Parathyroid adenoma (tissue), 2 donors: ENCODE data around the gene SOX5.

ENCODE experiments used
- H2AFZ ChIP-seq: fragments of 300-600 bp; sonication (generic); one replicate; pipeline ENCODE4 v1.7.0; 2017; ENCODE audit warnings: antibody characterized with exemption, mild to moderate bottlenecking
- H3K27ac ChIP-seq: fragments of 300-600 bp; sonication (generic); one replicate; pipeline ENCODE4 v1.7.0; 2017
- H3K27me3 ChIP-seq: fragments of 300-600 bp; sonication (generic); one replicate; pipeline ENCODE4 v1.7.0; 2017; ENCODE audit warnings: low read length; ENCODE audit not compliant: control insufficient read depth, insufficient read depth
- H3K36me3 ChIP-seq: fragments of 300-600 bp; sonication (generic); one replicate; pipeline ENCODE4 v1.7.0; 2017; ENCODE audit warnings: low read length; ENCODE audit not compliant: control insufficient read depth, insufficient read depth
- H3K4me1 ChIP-seq: fragments of 300-600 bp; sonication (generic); one replicate; pipeline ENCODE4 v1.7.0; 2017; ENCODE audit warnings: control low read depth
- H3K4me2 ChIP-seq: fragments of 300-600 bp; sonication (generic); one replicate; pipeline ENCODE4 v1.7.0; 2017; ENCODE audit warnings: low read length
- H3K4me3 ChIP-seq: fragments of 300-600 bp; sonication (generic); one replicate; pipeline ENCODE4 v1.7.0; 2017; ENCODE audit warnings: low read depth, low read length
- H3K79me2 ChIP-seq: fragments of 300-600 bp; sonication (generic); one replicate; pipeline ENCODE4 v1.7.0; 2017; ENCODE audit warnings: control low read depth
- H3K9ac ChIP-seq: fragments of 300-600 bp; sonication (generic); one replicate; pipeline ENCODE4 v1.7.0; 2017; ENCODE audit warnings: mild to moderate bottlenecking
- H3K9me3 ChIP-seq: fragments of 300-600 bp; sonication (generic); one replicate; pipeline ENCODE4 v1.7.0; 2017; ENCODE audit warnings: low read length; ENCODE audit not compliant: control insufficient read depth
- CTCF ChIP-seq: fragments of 300-600 bp; sonication (generic); IDR thresholded peaks from one replicate; pipeline ENCODE4 v1.7.0; 2017; ENCODE audit warnings: antibody characterized with exemption, mild to moderate bottlenecking
- donor health status: primary hyperparathyroidism.

The SOX5 gene

DNA sequence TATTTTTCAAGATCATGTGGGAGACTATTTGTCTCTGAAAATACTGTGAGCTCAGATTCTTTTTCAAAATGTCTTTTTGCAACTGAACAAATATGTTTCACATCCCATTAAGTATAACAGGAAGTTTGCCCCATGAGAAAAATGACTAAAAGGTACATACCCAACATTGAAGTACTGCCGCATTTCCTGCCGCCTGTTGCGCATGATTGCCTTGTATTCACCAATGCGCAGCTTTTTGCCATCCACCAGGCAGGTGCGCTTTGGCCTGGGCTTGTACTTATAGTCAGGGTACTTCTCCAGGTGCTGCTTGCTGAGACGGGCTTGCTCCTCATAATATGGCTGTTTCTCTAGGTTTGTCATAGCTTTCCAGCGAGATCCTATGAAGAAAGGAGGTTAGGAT, 413.2 kb downstream of the SOX5 start:
- H3K79me2 ChIP-seq = no peaks in the 10 kb centered on the region
- no peaks in the 10 kb centered on the region for H3K27me3 ChIP-seq
- H3K9ac ChIP-seq = no peak overlapping the region
- no peak for TF ChIP-seq CTCF
- H3K4me2 ChIP-seq = no peak overlapping the region
- H3K4me1 ChIP-seq = no peaks in the 10 kb centered on the region
- H3K9me3 ChIP-seq = no peaks in the 10 kb centered on the region
- H2AFZ ChIP-seq = no peak overlapping the region
- H3K4me3 ChIP-seq = no peak overlapping the region
- H3K36me3 ChIP-seq = no peaks in the 10 kb centered on the region
- H3K27ac ChIP-seq = no peak overlapping the region

DNA sequence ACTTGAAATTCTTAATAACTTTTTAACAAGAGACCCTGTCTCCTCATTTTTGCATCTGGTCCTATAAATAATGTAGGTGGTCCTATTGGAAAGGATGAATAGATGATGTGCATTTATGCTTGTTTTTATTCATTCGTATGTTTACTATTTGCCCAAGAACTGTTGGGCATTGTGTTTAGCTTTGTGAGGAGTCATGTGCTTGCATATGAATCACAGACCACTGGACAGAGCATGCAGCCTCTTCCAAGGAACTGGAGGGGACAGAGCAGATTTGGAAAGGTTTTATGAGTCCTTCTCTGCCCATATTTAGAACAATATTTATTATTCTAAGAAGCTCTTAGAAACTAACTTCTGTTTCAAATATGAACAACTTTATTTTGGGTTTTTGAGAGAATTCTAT, 414.0 kb downstream of the SOX5 start:
- Histone ChIP-seq H2AFZ (no peak overlapping the region), H3K4me2 (no peak overlapping the region), H3K9me3 (no peaks in the 10 kb centered on the region), H3K27me3 (no peaks in the 10 kb centered on the region), H3K27ac (no peak overlapping the region), H3K4me3 (no peak overlapping the region), H3K9ac (no peak overlapping the region), H3K79me2 (no peaks in the 10 kb centered on the region), H3K4me1 (no peaks in the 10 kb centered on the region), H3K36me3 (no peaks in the 10 kb centered on the region)
- no peak for TF ChIP-seq CTCF

- H3K9me3 ChIP-seq = no peaks in the 10 kb centered on the region
- no peaks in the 10 kb centered on the region for H3K36me3 ChIP-seq
- H3K27me3 ChIP-seq = no peaks in the 10 kb centered on the region
- no peaks in the 10 kb centered on the region for H3K79me2 ChIP-seq
- no peaks in the 10 kb centered on the region for H3K4me1 ChIP-seq
- H3K27ac ChIP-seq = no peak overlapping the region
- no peak overlapping the region for H2AFZ ChIP-seq
- no peak overlapping the region for H3K4me3 ChIP-seq
- no peak overlapping the region for H3K4me2 ChIP-seq
- no peak for TF ChIP-seq CTCF
- H3K9ac ChIP-seq = no peak overlapping the region
Measured at GRCh38 chr12:23534196-23534595, 415.3 kb downstream of the SOX5 start.

- H3K9ac ChIP-seq = no peak overlapping the region
- no peak for TF ChIP-seq CTCF
- no peak overlapping the region for H3K4me3 ChIP-seq
Measured at GRCh38 chr12:23533699-23534098, 415.8 kb downstream of the SOX5 start.

GRCh38 chr12:23533265-23533664, 416.2 kb downstream of the SOX5 start:
- Histone ChIP-seq H3K4me2 (no peak overlapping the region), H3K9me3 (no peaks in the 10 kb centered on the region), H3K27ac (no peak overlapping the region), H3K36me3 (no peaks in the 10 kb centered on the region), H3K4me3 (no peak overlapping the region), H3K4me1 (no peaks in the 10 kb centered on the region), H3K79me2 (no peaks in the 10 kb centered on the region), H2AFZ (no peak overlapping the region), H3K27me3 (no peaks in the 10 kb centered on the region), H3K9ac (no peak overlapping the region)
- no peak for TF ChIP-seq CTCF

More at GRCh38 chr12:23533699-23534098, 415.8 kb downstream of the SOX5 start:
- Histone ChIP-seq H3K4me1 (no peaks in the 10 kb centered on the region), H3K9me3 (no peaks in the 10 kb centered on the region), H3K27me3 (no peaks in the 10 kb centered on the region), H3K4me2 (no peak overlapping the region), H3K27ac (no peak overlapping the region), H3K36me3 (no peaks in the 10 kb centered on the region), H3K79me2 (no peaks in the 10 kb centered on the region), H2AFZ (no peak overlapping the region)
